HS-5 (cell line): Measurements from ENCODE around the gene MASP2.
"Not testable (repeated sequence)": the region's sequence is repeated elsewhere in the genome, so short reads cannot be mapped to it uniquely, and the experiment has no call there.

ENCODE experiments used
- DNase-seq: peaks from one replicate; pipeline ENCODE4 v3.0.0-alpha.2; 2012; ENCODE audit warnings: low read depth

The MASP2 gene

GRCh38 chr1:11039351-11040104, 7.5 kb downstream of the MASP2 start:
- no peak for DNase-seq

- DNase-seq = peak; percentile 47
These were observed 9.3 kb downstream of the MASP2 start for GRCh38 chr1:11037740-11038182.

GRCh38 chr1:11037019-11037739, 9.9 kb downstream of the MASP2 start:
- DNase-seq = not testable (repeated sequence)

- DNase-seq = no peak
These were observed 15.3 kb downstream of the MASP2 start for GRCh38 chr1:11031624-11032262.

GRCh38 chr1:11030865-11031264, 16.2 kb downstream of the MASP2 start:
- DNase-seq = no peak

- no peak for DNase-seq
These were observed 19.0 kb downstream of the MASP2 start for GRCh38 chr1:11028018-11028417.

- DNase-seq = no peak
These were observed 19.7 kb downstream of the MASP2 start for GRCh38 chr1:11027316-11027715.

GRCh38 chr1:11026903-11027302, 20.1 kb downstream of the MASP2 start:
- no peak for DNase-seq

- no peak for DNase-seq
These were observed 21.0 kb downstream of the MASP2 start for GRCh38 chr1:11026052-11026451.

- no peak for DNase-seq
These were observed 21.4 kb downstream of the MASP2 start for GRCh38 chr1:11025618-11026017.

- no peak for DNase-seq
These were observed 22.2 kb downstream of the MASP2 start for GRCh38 chr1:11024874-11025203.

GRCh38 chr1:11024154-11024873, 22.7 kb downstream of the MASP2 start:
- DNase-seq = no peak

GRCh38 chr1:11023201-11023600, 23.8 kb downstream of the MASP2 start:
- no peak for DNase-seq

GRCh38 chr1:11019971-11020370, 27.1 kb downstream of the MASP2 start:
- no peak for DNase-seq

GRCh38 chr1:11019358-11019757, 27.7 kb downstream of the MASP2 start:
- DNase-seq = not testable (repeated sequence)

- DNase-seq = no peak
These were observed 33.9 kb downstream of the MASP2 start for GRCh38 chr1:11013160-11013531.

GRCh38 chr1:11012260-11013159, 34.5 kb downstream of the MASP2 start, which contains the start of gene TARDBP:
Gene TARDBP, plus strand, starts transcription at chr1:11012654. Its CDS starts 1,074 bp downstream, at chr1:11013728.
- DNase-seq = peak; percentile 84

GRCh38 chr1:11000526-11000925, 46.5 kb downstream of the MASP2 start:
- no peak for DNase-seq

- no peak for DNase-seq
These were observed 50.9 kb downstream of the MASP2 start for GRCh38 chr1:10996100-10996499.

- DNase-seq = no peak
These were observed 54.2 kb downstream of the MASP2 start for GRCh38 chr1:10992864-10993263.

GRCh38 chr1:10992004-10992403, 55.0 kb downstream of the MASP2 start:
- not testable (repeated sequence) for DNase-seq
